OCI-LY1 (cell line): ENCODE measurements around the gene FIZ1.

Experiments
- H2AFZ ChIP-seq: fragments of 200-600 bp; sonication (generic), shearing (Covaris generic); 2 replicates; pipeline ENCODE4 v1.6.0; 2014; ENCODE audit warnings: antibody characterized with exemption, mild to moderate bottlenecking, low read length
- H3F3A ChIP-seq: fragments of 200-600 bp; sonication (generic), shearing (Covaris generic); 2 replicates; pipeline ENCODE4 v1.6.0; 2014; ENCODE audit warnings: mild to moderate bottlenecking, antibody characterized with exemption, low read length, moderate library complexity; ENCODE audit not compliant: insufficient read depth
- H3K27ac ChIP-seq: fragments of 200-600 bp; sonication (generic); 2 replicates; pipeline ENCODE4 v1.5.1; 2014; ENCODE audit warnings: low read length, mixed run types, mild to moderate bottlenecking, low read depth; ENCODE audit not compliant: poor library complexity, severe bottlenecking
- H3K27me3 ChIP-seq: fragments of 200-600 bp; sonication (generic); 2 replicates; pipeline ENCODE4 v1.6.0; 2014; ENCODE audit warnings: antibody characterized with exemption, mild to moderate bottlenecking, low read length, moderate library complexity; ENCODE audit not compliant: insufficient read depth
- H3K36me3 ChIP-seq: fragments of 200-600 bp; sonication (generic); 2 replicates; pipeline ENCODE4 v1.6.1; 2014; ENCODE audit warnings: mild to moderate bottlenecking, antibody characterized with exemption, low read length, moderate library complexity, mixed read lengths; ENCODE audit not compliant: insufficient read depth
- H3K4me1 ChIP-seq: fragments of 200-600 bp; sonication (generic); 2 replicates; pipeline ENCODE4 v1.5.1; 2014; ENCODE audit warnings: mild to moderate bottlenecking, low read length, moderate library complexity; ENCODE audit not compliant: insufficient read depth, severe bottlenecking
- H3K4me2 ChIP-seq: fragments of 200-600 bp; sonication (generic), shearing (Covaris generic); 2 replicates; pipeline ENCODE4 v1.6.1; 2014; ENCODE audit warnings: low read length
- H3K4me3 ChIP-seq: fragments of 200-600 bp; sonication (generic); 2 replicates; pipeline ENCODE4 v1.5.1; 2014; ENCODE audit warnings: low read length, low read depth, mild to moderate bottlenecking, mixed read lengths; ENCODE audit not compliant: poor library complexity, severe bottlenecking
- H3K79me2 ChIP-seq: fragments of 200-600 bp; shearing (Covaris generic); 2 replicates; pipeline ENCODE4 v1.6.1; 2016; ENCODE audit warnings: mixed run types, low read length, mixed read lengths; ENCODE audit not compliant: insufficient read depth
- H3K9ac ChIP-seq: fragments of 200-600 bp; sonication (generic), shearing (Covaris generic); 2 replicates; pipeline ENCODE4 v1.6.1; 2014; ENCODE audit warnings: mild to moderate bottlenecking, low read length, mixed read lengths
- H3K9me2 ChIP-seq: fragments of 200-600 bp; sonication (generic), shearing (Covaris generic); 2 replicates; pipeline ENCODE4 v1.6.1; 2014; ENCODE audit warnings: low read depth, mild to moderate bottlenecking, low read length, mixed read lengths
- H3K9me3 ChIP-seq: fragments of 200-600 bp; shearing (Covaris generic); 2 replicates; pipeline ENCODE4 v1.6.1; 2014; ENCODE audit warnings: low read length, mixed read lengths
- H4K20me1 ChIP-seq: fragments of 200-600 bp; sonication (generic), shearing (Covaris generic); 2 replicates; pipeline ENCODE4 v1.6.0; 2016; ENCODE audit warnings: mild to moderate bottlenecking, low read length; ENCODE audit not compliant: insufficient read depth
- EZH2 ChIP-seq: fragments of 200-600 bp; sonication (generic), shearing (Covaris generic); IDR thresholded peaks from 2 replicates; pipeline ENCODE4 v1.8.0; 2017; ENCODE audit warnings: borderline replicate concordance, mixed run types, mild to moderate bottlenecking, antibody characterized with exemption, low read length, moderate library complexity, mixed read lengths
- TF ChIP-seq, protein P1 (sequence below): fragments of 200-600 bp; sonication (generic), shearing (Covaris generic); IDR thresholded peaks from 2 replicates; pipeline ENCODE4 v1.5.1; 2017; ENCODE audit warnings: mild to moderate bottlenecking, antibody characterized with exemption, low read length, moderate library complexity, mixed read lengths

The FIZ1 gene

DNA sequence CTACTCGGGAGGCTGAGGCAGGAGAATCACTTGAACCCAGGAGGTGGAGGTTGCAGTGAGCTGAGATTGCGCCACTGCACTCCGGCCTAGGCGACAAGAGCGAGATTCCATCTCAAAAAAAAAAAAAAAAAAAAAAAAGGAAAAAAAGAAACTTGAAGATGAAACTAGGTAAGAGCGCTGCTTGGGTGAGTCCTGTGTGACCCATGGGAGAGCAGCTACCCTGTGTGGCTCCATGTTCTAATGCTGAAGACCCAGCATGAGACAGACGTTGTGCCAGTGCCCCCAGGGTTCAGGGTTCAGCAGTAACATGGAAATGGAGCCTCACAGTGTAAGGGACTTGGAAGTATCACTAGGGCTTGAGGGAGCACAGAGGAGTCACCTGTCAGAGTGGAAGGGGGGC lies 19.1 kb upstream of the FIZ1 start:
- Histone ChIP-seq H2AFZ (no peak overlapping the region), H3K27ac (no peak overlapping the region), H3K27me3 (no peaks in the 10 kb centered on the region), H3K79me2 (no peaks in the 10 kb centered on the region), H3K9me2 (no peaks in the 10 kb centered on the region), H3K4me1 (peaks cover under 1% of the 10 kb centered on the region), H3K9ac (no peak overlapping the region), H3K36me3 (peaks cover 26% of the 10 kb centered on the region), H3K4me2 (no peak overlapping the region), H4K20me1 (no peaks in the 10 kb centered on the region), H3K4me3 (no peak overlapping the region), H3F3A (no peaks in the 10 kb centered on the region), H3K9me3 (no peaks in the 10 kb centered on the region)
- TF ChIP-seq, protein P1, sequence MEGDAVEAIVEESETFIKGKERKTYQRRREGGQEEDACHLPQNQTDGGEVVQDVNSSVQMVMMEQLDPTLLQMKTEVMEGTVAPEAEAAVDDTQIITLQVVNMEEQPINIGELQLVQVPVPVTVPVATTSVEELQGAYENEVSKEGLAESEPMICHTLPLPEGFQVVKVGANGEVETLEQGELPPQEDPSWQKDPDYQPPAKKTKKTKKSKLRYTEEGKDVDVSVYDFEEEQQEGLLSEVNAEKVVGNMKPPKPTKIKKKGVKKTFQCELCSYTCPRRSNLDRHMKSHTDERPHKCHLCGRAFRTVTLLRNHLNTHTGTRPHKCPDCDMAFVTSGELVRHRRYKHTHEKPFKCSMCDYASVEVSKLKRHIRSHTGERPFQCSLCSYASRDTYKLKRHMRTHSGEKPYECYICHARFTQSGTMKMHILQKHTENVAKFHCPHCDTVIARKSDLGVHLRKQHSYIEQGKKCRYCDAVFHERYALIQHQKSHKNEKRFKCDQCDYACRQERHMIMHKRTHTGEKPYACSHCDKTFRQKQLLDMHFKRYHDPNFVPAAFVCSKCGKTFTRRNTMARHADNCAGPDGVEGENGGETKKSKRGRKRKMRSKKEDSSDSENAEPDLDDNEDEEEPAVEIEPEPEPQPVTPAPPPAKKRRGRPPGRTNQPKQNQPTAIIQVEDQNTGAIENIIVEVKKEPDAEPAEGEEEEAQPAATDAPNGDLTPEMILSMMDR, result no peak
- TF ChIP-seq EZH2, result no peak

DNA sequence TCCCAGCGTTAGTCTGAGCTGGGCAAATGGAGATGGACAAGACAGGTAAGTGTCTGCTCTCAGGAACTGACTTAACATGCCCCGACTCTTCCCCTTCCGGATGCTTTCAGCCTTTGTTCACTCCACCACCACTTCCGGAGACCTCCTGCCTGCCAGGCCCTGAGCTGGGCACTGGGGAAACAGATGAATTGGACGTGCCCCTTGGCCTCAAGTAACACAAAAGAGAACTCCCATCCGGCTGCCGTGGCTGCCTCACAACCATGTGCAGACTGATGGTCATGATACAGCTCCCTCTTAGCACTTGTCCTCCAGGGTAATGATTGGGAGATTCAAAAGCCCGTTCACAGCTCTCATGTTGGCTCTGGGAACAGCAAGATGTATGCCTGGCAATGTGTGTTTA lies 18.1 kb upstream of the FIZ1 start:
- Histone ChIP-seq H3K4me1 (no peaks in the 10 kb centered on the region), H3K4me3 (no peak overlapping the region), H3K9me2 (no peaks in the 10 kb centered on the region), H3K27me3 (no peaks in the 10 kb centered on the region), H3K36me3 (peaks cover 26% of the 10 kb centered on the region), H3F3A (no peaks in the 10 kb centered on the region), H2AFZ (no peak overlapping the region), H3K9ac (no peak overlapping the region), H3K4me2 (no peak overlapping the region), H3K9me3 (no peaks in the 10 kb centered on the region), H3K79me2 (no peaks in the 10 kb centered on the region), H4K20me1 (no peaks in the 10 kb centered on the region), H3K27ac (no peak overlapping the region)
- TF ChIP-seq EZH2, result no peak
- TF ChIP-seq, protein P1, result no peak

DNA sequence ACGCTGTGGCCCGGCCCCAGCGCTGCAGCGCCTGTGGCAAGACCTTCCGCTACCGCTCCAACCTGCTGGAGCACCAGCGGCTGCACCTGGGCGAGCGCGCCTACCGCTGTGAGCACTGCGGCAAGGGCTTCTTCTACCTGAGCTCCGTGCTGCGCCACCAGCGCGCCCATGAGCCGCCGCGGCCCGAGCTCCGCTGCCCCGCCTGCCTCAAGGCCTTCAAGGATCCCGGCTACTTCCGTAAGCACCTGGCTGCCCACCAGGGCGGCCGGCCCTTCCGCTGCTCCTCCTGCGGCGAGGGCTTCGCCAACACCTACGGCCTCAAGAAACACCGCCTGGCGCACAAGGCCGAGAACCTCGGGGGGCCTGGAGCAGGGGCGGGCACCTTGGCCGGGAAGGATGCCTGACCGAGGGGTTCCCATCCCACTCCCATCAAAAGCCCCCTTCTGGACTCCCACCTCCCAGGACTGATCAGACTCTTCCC lies 17.1 kb upstream of the FIZ1 start:
- H3K4me1 ChIP-seq, result no peaks in the 10 kb centered on the region
- no peaks in the 10 kb centered on the region for H3K27me3 ChIP-seq
- H3K4me3 ChIP-seq, result no peak overlapping the region
- H3K79me2 ChIP-seq, result no peaks in the 10 kb centered on the region
- TF ChIP-seq EZH2, result no peak
- TF ChIP-seq, protein P1, result no peak
- H3F3A ChIP-seq, result no peaks in the 10 kb centered on the region
- peaks cover 26% of the 10 kb centered on the region for H3K36me3 ChIP-seq
- H3K9me2 ChIP-seq, result no peaks in the 10 kb centered on the region
- H3K4me2 ChIP-seq, result no peak overlapping the region
- no peaks in the 10 kb centered on the region for H3K9me3 ChIP-seq
- H3K9ac ChIP-seq, result no peak overlapping the region
- H3K27ac ChIP-seq, result no peak overlapping the region
- H4K20me1 ChIP-seq, result no peaks in the 10 kb centered on the region
- H2AFZ ChIP-seq, result no peak overlapping the region
